Cardiac fibroblast (primary cell): Measurements from ENCODE around the gene TMEM14B.
"Not testable (repeated sequence)": the region's sequence is repeated elsewhere in the genome, so short reads cannot be mapped to it uniquely, and the experiment has no call there.

ENCODE experiments used
- DNase-seq, 2 donors: peaks; one replicate each; pipeline versions ENCODE4 v3.0.0 to v3.0.0-alpha.2; 2010; ENCODE audit warnings: low read depth in 2 of 2
- H3K4me3 ChIP-seq, 2 donors: replicated peaks in 1 of 2; 1 replicate in 1 of 2; 2 replicates in 1 of 2; pipeline ENCODE4 v1.5.1; 2011; ENCODE audit warnings: low read depth in 2 of 2, low read length in 2 of 2, mild to moderate bottlenecking in 2 of 2, moderate library complexity in 1 of 2
- CTCF ChIP-seq: IDR thresholded peaks from one replicate; pipeline ENCODE4 v1.5.1; 2011; ENCODE audit warnings: low read depth, mild to moderate bottlenecking, low read length, inconsistent platforms

The TMEM14B gene

GRCh38 chr6:10743515-10743914, 4.1 kb upstream of the TMEM14B start:
- no peak for TF ChIP-seq CTCF
- no peak for DNase-seq
- no peak overlapping the region for H3K4me3 ChIP-seq

- TF ChIP-seq CTCF, result no peak
- H3K4me3 ChIP-seq, result no peak overlapping the region
- DNase-seq, result no peak
Measured at GRCh38 chr6:10745116-10745515, 2.5 kb upstream of the TMEM14B start.

- peak overlapping the region; percentile 79 to 82 for H3K4me3 ChIP-seq
- no peak for TF ChIP-seq CTCF
- DNase-seq, result no peak
Measured at GRCh38 chr6:10746915-10747250, 722 bp upstream of the TMEM14B start.

GRCh38 chr6:10749734-10750133, 2.1 kb downstream of the TMEM14B start:
- no peak for TF ChIP-seq CTCF
- no peak for DNase-seq
- no peak overlapping the region for H3K4me3 ChIP-seq

GRCh38 chr6:10750568-10750967, 3.0 kb downstream of the TMEM14B start:
- not testable (repeated sequence) for DNase-seq, H3K4me3 ChIP-seq

GRCh38 chr6:10751757-10752156, 4.2 kb downstream of the TMEM14B start:
- H3K4me3 ChIP-seq, DNase-seq: not testable (repeated sequence)

- no peak for DNase-seq
- no peak for TF ChIP-seq CTCF
- H3K4me3 ChIP-seq, result no peak overlapping the region
Measured at GRCh38 chr6:10756085-10756484, 8.5 kb downstream of the TMEM14B start.

- DNase-seq, result peak; percentile 83 to 98
- H3K4me3 ChIP-seq, result no peak overlapping the region
- TF ChIP-seq CTCF, result peak; percentile 62
Measured at GRCh38 chr6:10759312-10759839, 11.8 kb downstream of the TMEM14B start.
